H1 (cell line): ENCODE data around the gene KERA. TPM values are rescaled to one million over a fixed set of nuclear protein-coding genes. Genes with fewer than 3 reads are reported as not detected.

ENCODE experiments used
- RBBP5 ChIP-seq: IDR thresholded peaks from 2 replicates; pipeline ENCODE4 v1.7.1; 2012; ENCODE audit warnings: low read depth, mild to moderate bottlenecking, inconsistent platforms, low read length, moderate library complexity, borderline replicate concordance
- SAP30 ChIP-seq: fragments of 300-600 bp; sonication (generic); IDR thresholded peaks from 2 replicates; pipeline ENCODE4 v1.7.1; 2012; ENCODE audit warnings: low read length, moderate library complexity, mild to moderate bottlenecking, inconsistent platforms; ENCODE audit not compliant: insufficient read depth, insufficient replicate concordance
- polyA plus RNA-seq, 7 experiments: library from polyadenylated mRNA; depleted of rRNA in 3 of 7; stranded (reverse) in 5 of 7; unstranded in 2 of 7; fragments of >200 nt in 5 of 7; fragments of 200-250 nt in 2 of 7; gene quantifications; 1 replicate in 5 of 7; 2 replicates in 1 of 7; 4 replicates in 1 of 7; pipeline versions ENCODE4 v1.2.1 to v1.2.3, GENCODE V29; 2011 to 2013; ENCODE audit warnings: missing spikeins in 2 of 7, mixed read lengths in 2 of 7
- total RNA-seq: library from RNA; stranded (reverse); fragmentation: NEBNext Ultra II Directional; extraction: Animal tissue kit (Norgen Biotek cat#: 25700); gene quantifications from 2 replicates; pipeline ENCODE4 v1.2.1, GENCODE V29; 2021
- TF ChIP-seq, protein P1 (sequence below): fragments of 300-600 bp; sonication (generic); IDR thresholded peaks from 2 replicates; pipeline ENCODE4 v1.7.1; 2012; ENCODE audit warnings: low read length, moderate library complexity, mild to moderate bottlenecking, inconsistent platforms; ENCODE audit not compliant: insufficient replicate concordance
- TF ChIP-seq, protein P2 (sequence below): IDR thresholded peaks from 2 replicates; pipeline ENCODE4 v1.6.1; 2012; ENCODE audit warnings: inconsistent platforms

KERA gene
- total and polyA plus RNA-seq, 2 of the 8 experiments (the other 6 are each of a cell fraction or from before 2014, with no cell fraction given): not detected

DNA sequence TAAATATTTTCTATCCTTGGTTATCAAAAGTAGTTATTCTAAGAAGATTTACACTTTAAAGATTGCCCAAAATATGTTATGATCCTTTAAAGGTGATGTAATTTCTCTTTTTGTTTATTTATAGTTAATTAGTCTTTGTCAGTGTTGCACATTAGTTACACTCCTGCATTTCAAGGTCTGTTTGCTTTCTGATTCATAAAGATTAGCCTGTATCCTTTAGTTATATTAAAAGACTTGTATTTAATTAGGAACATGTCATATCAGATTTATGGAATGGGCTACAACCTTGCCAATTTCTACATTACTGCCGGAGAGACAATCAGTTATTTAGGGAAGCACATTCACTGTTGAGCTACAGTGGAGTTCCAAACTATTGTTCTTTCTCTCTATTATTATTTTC is 56.5 kb downstream of the KERA start (continued):
- TF ChIP-seq, protein P1, sequence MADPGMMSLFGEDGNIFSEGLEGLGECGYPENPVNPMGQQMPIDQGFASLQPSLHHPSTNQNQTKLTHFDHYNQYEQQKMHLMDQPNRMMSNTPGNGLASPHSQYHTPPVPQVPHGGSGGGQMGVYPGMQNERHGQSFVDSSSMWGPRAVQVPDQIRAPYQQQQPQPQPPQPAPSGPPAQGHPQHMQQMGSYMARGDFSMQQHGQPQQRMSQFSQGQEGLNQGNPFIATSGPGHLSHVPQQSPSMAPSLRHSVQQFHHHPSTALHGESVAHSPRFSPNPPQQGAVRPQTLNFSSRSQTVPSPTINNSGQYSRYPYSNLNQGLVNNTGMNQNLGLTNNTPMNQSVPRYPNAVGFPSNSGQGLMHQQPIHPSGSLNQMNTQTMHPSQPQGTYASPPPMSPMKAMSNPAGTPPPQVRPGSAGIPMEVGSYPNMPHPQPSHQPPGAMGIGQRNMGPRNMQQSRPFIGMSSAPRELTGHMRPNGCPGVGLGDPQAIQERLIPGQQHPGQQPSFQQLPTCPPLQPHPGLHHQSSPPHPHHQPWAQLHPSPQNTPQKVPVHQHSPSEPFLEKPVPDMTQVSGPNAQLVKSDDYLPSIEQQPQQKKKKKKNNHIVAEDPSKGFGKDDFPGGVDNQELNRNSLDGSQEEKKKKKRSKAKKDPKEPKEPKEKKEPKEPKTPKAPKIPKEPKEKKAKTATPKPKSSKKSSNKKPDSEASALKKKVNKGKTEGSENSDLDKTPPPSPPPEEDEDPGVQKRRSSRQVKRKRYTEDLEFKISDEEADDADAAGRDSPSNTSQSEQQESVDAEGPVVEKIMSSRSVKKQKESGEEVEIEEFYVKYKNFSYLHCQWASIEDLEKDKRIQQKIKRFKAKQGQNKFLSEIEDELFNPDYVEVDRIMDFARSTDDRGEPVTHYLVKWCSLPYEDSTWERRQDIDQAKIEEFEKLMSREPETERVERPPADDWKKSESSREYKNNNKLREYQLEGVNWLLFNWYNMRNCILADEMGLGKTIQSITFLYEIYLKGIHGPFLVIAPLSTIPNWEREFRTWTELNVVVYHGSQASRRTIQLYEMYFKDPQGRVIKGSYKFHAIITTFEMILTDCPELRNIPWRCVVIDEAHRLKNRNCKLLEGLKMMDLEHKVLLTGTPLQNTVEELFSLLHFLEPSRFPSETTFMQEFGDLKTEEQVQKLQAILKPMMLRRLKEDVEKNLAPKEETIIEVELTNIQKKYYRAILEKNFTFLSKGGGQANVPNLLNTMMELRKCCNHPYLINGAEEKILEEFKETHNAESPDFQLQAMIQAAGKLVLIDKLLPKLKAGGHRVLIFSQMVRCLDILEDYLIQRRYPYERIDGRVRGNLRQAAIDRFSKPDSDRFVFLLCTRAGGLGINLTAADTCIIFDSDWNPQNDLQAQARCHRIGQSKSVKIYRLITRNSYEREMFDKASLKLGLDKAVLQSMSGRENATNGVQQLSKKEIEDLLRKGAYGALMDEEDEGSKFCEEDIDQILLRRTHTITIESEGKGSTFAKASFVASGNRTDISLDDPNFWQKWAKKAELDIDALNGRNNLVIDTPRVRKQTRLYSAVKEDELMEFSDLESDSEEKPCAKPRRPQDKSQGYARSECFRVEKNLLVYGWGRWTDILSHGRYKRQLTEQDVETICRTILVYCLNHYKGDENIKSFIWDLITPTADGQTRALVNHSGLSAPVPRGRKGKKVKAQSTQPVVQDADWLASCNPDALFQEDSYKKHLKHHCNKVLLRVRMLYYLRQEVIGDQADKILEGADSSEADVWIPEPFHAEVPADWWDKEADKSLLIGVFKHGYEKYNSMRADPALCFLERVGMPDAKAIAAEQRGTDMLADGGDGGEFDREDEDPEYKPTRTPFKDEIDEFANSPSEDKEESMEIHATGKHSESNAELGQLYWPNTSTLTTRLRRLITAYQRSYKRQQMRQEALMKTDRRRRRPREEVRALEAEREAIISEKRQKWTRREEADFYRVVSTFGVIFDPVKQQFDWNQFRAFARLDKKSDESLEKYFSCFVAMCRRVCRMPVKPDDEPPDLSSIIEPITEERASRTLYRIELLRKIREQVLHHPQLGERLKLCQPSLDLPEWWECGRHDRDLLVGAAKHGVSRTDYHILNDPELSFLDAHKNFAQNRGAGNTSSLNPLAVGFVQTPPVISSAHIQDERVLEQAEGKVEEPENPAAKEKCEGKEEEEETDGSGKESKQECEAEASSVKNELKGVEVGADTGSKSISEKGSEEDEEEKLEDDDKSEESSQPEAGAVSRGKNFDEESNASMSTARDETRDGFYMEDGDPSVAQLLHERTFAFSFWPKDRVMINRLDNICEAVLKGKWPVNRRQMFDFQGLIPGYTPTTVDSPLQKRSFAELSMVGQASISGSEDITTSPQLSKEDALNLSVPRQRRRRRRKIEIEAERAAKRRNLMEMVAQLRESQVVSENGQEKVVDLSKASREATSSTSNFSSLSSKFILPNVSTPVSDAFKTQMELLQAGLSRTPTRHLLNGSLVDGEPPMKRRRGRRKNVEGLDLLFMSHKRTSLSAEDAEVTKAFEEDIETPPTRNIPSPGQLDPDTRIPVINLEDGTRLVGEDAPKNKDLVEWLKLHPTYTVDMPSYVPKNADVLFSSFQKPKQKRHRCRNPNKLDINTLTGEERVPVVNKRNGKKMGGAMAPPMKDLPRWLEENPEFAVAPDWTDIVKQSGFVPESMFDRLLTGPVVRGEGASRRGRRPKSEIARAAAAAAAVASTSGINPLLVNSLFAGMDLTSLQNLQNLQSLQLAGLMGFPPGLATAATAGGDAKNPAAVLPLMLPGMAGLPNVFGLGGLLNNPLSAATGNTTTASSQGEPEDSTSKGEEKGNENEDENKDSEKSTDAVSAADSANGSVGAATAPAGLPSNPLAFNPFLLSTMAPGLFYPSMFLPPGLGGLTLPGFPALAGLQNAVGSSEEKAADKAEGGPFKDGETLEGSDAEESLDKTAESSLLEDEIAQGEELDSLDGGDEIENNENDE: no peak
- no peak for TF ChIP-seq SAP30
- TF ChIP-seq RBBP5: no peak
- TF ChIP-seq, protein P2, sequence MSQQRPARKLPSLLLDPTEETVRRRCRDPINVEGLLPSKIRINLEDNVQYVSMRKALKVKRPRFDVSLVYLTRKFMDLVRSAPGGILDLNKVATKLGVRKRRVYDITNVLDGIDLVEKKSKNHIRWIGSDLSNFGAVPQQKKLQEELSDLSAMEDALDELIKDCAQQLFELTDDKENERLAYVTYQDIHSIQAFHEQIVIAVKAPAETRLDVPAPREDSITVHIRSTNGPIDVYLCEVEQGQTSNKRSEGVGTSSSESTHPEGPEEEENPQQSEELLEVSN: no peak
